ENCODE results near the gene IGF2BP3.

IGF2BP3 gene

GRCh38 chr7:23291957-23292560, 178.2 kb downstream of the IGF2BP3 start:
- no peak for DNase-seq

GRCh38 chr7:23290993-23291392, 179.3 kb downstream of the IGF2BP3 start:
- DNase-seq, result no peak

- DNase-seq, result peak; percentile 46
Observed at GRCh38 chr7:23287612-23288011, 182.7 kb downstream of the IGF2BP3 start.

GRCh38 chr7:23285657-23286646, 184.3 kb downstream of the IGF2BP3 start:
- DNase-seq, result no peak

- DNase-seq, result no peak
Observed at GRCh38 chr7:23284871-23285270, 185.4 kb downstream of the IGF2BP3 start.

- DNase-seq, result no peak
Observed at GRCh38 chr7:23283086-23283485, 187.2 kb downstream of the IGF2BP3 start.

GRCh38 chr7:23279819-23280525, 190.3 kb downstream of the IGF2BP3 start:
- DNase-seq, result no peak

- peak; percentile 91 for DNase-seq
Observed at GRCh38 chr7:23277359-23277989, 192.8 kb downstream of the IGF2BP3 start.

- DNase-seq, result no peak
Observed at GRCh38 chr7:23276947-23277346, 193.3 kb downstream of the IGF2BP3 start.

GRCh38 chr7:23276376-23276775, 193.9 kb downstream of the IGF2BP3 start:
- peak; percentile 78 for DNase-seq

GRCh38 chr7:23275912-23276311, 194.4 kb downstream of the IGF2BP3 start:
- no peak for DNase-seq

- DNase-seq, result peak; percentile 99
Observed at GRCh38 chr7:23273141-23273599, 197.1 kb downstream of the IGF2BP3 start.

- DNase-seq, result no peak
Observed at GRCh38 chr7:23272275-23272674, 198.0 kb downstream of the IGF2BP3 start.

- no peak for DNase-seq
Observed at GRCh38 chr7:23268746-23269145, 201.5 kb downstream of the IGF2BP3 start.

GRCh38 chr7:23268167-23268566, 202.1 kb downstream of the IGF2BP3 start:
- DNase-seq, result no peak

- DNase-seq, result no peak
Observed at GRCh38 chr7:23267357-23267756, 202.9 kb downstream of the IGF2BP3 start.

- no peak for DNase-seq
Observed at GRCh38 chr7:23266918-23267317, 203.4 kb downstream of the IGF2BP3 start.

GRCh38 chr7:23264916-23265458, 205.3 kb downstream of the IGF2BP3 start:
- DNase-seq, result no peak

GRCh38 chr7:23261843-23262452, 208.3 kb downstream of the IGF2BP3 start:
- peak; percentile 88 for DNase-seq

- DNase-seq, result no peak
Observed at GRCh38 chr7:23260371-23260770, 209.9 kb downstream of the IGF2BP3 start.

Data from hematopoietic multipotent progenitor cell treated with erythropoietin and hydrocortisone succinate and interleukin-3 and kit ligand, for 6 days (in vitro differentiated cells).